ENCODE measurements around the gene RPS6KB2.
"Not testable (repeated sequence)": the region's sequence is repeated elsewhere in the genome, so short reads cannot be mapped to it uniquely, and the experiment has no call there.

RPS6KB2 gene

DNA sequence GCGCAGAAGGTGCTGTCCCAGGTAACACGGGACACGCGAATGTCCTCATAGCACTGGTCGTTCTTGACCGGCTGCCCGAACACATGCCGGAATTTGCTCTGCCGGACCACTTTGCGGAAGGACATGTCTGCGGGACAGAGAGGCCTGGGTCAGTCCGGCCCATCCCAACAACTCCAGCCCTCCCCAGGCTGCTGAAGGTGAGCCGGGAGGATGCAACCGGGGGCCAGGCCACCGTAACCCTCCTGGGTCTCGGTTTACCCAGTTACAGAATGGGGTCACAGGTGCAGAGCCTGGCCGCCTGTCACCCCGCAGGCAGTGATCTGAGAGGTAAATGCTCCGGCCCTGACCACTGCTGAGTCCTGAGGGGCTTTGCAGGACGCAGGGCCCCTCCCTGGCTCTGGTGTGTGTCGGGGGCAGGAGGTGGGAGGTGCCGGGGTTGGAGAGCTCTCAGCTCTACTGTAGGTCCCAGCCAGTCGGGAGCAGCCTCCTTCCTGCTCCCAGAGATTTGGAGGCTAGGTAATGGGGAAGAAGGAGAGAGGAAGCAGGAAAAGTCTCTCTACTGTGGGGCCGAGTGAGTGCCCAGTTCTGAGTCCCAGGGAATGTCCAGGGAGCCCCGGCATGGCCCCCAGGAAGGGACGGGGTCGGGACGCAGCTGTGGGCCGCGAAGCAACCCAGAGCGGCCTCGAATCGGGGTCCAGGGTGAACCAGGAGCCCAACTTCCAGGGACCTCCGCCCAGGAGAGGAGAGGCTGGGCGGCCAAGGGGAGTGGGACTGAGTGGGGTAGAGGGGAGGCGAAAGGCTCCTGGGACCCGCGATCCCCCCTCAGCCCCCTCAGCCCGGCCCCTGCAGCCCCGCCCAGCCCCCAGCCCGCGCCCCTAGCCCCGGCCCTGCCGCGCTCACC is 14.5 kb downstream of the RPS6KB2 start:
- no peak for DNase-seq (ENCODE audit: low spot score)

- no peak for DNase-seq (ENCODE audit: low spot score)
These were observed 17.2 kb downstream of the RPS6KB2 start for GRCh38 chr11:67445515-67445914.

DNA sequence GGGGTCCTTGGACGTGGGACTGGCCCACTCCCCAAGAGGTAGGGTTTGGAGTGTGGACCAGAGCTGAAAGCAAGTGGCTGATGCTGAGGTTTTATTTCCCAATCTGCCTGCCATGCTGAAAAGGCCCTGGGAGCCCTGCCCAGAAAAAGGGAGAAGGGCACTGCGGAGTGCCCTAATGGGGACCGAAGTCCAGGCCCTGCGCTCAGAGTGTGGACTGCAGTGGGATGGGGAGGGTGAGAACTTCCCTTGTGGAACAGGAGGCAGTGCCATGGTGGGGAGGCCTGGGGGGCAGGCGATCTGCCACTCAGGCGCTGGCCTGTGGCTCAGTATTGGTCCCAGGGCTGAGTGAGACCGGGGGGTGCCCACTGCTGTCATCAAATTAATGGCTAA is 19.9 kb downstream of the RPS6KB2 start:
- DNase-seq (ENCODE audit: low spot score): no peak

GRCh38 chr11:67449116-67449844 is 21.0 kb downstream of the RPS6KB2 start:
- DNase-seq (ENCODE audit: low spot score): no peak

DNA sequence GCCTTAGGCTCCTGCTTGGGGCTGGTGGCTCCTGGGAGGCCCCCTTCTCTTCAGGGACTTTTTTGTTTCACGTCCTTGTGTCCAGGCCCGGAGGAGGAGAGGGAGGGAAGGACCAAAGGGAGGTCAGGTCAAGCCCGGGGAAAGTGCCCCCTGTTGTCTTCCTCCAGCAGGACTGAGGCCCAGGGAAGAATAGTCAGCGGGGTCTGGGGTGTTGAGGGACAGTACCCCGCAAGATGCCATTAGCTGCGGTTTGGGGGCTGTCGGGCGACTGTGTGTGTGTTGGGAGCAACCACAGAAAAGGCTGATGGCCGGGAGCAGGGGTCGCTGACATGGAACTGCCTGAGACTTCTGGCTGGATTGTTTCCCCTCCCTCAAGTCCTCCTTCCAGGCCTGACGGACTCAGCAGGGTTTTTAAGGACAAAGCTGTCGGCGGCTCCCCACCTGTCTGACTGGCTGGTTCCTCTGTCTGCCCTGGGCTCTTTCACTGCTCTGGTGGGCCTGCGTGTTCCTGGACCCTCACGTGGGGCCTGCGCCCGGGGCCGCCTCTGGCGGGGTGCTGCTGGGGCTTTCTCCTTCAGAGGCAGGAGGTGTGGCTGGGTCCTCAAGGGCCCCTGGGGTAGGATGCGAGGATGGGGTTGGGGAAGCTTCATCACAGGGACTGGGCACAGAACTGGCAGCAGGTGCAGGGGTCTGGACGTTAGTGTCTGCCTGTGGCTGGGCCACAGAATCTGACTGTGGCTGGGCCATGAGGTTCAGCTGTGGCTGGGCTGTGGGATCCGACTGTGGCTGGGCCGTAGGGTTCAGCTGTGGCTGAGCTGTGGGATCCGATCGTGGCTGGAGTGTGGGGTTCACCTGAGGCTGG is 22.7 kb downstream of the RPS6KB2 start:
- DNase-seq (ENCODE audit: low spot score): no peak

- no peak for DNase-seq (ENCODE audit: low spot score)
These were observed 23.3 kb downstream of the RPS6KB2 start for GRCh38 chr11:67451658-67451976.

- no peak for DNase-seq (ENCODE audit: low spot score)
These were observed 24.1 kb downstream of the RPS6KB2 start, which contains the start of gene GPR152 for GRCh38 chr11:67452141-67452952. GPR152 (minus strand) TSS chr11:67452729; CDS start chr11:67452724, 5 bp downstream.

DNA sequence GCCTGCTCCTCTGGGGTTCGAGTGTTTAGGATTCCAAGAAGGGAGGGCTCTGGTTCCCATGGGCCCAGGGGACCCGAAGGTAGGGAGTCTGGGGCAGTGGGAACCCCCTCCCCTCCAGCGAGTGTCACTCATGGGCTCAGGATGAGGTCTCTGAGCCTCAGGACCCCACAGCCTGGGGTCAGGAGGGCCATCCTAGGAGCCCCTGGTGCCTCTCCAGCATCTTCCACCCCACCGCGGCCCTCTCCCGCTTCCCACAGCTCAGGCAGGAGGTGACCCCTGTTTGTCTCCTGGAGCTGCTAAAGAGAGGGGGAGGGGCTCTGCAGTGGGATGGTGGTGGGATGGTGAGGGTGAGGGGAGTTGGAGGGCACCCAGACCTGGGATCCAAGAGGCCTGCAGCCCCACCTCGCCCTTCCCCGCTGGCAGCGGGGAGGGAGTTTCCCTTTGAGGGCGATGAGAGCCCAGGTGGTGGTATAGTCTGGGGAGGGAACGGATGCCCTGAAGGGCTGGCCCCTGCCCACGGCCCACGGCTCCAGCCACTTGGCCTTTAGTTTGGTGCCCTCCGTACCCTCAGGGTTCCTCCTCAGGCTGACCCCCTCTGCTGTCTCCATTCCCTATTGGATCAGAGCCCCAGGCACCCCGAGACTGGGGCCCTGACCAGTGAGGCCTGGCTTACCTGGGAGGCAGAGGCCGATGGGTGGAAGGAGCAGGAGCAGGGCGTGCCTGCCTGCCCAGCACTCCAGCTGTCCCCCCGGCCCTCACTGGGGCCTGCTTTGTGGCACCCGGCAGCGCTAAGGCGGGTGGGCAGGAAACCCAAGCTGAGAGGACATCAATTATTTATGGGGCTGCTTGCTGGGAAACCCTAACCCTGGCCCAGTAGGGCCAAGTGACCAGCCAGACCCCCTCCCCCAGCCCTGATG is 25.8 kb downstream of the RPS6KB2 start:
- DNase-seq (ENCODE audit: low spot score): no peak

DNA sequence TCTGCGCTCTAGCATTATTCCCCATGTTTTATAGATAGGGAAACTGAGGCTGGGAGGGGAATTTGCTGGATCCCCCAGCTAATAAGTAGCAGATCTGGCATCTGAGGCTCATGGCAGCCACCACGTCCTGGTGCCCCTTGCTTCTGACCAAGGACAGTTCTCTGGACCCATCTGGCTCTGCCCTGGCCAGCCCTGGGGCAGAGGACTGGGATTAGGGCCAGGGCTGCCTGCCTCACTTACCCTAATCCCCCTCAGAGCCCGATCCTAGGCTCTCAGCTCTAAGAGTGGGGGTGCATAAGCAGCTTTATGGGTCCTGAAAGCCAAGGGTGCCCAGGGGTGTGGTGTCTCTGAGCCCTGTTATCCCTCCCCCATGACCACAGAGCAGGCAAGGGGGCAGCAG is 26.8 kb downstream of the RPS6KB2 start, which contains the start of gene CABP4:
CABP4 (plus strand) TSS at position 301 of the 400 bp plus-strand sequence; CDS start at position 371, 70 bp downstream.
- no peak for DNase-seq (ENCODE audit: low spot score)

- no peak for DNase-seq (ENCODE audit: low spot score)
These were observed 27.9 kb downstream of the RPS6KB2 start for GRCh38 chr11:67456068-67456705.

DNA sequence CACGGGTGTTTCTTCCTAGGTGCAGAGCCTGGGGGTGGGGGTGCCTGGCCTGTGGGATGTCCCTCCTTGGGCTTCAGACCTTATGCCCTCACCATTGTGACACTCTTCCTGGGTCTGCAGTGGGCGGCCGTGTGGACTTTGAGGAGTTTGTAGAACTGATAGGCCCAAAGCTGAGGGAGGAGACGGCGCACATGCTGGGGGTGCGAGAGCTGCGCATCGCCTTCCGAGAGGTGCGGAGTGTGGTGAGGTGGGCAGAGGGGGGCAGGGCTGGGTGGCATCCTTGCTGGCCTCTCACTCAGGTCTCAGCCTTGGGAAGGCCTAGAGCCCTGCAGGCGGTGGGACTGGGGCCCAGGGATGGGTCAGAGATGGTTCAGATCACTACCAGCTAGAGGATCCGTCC is 29.2 kb downstream of the RPS6KB2 start:
- DNase-seq (ENCODE audit: low spot score): no peak

- no peak for DNase-seq (ENCODE audit: low spot score)
These were observed 30.0 kb downstream of the RPS6KB2 start for GRCh38 chr11:67458266-67458665.

DNA sequence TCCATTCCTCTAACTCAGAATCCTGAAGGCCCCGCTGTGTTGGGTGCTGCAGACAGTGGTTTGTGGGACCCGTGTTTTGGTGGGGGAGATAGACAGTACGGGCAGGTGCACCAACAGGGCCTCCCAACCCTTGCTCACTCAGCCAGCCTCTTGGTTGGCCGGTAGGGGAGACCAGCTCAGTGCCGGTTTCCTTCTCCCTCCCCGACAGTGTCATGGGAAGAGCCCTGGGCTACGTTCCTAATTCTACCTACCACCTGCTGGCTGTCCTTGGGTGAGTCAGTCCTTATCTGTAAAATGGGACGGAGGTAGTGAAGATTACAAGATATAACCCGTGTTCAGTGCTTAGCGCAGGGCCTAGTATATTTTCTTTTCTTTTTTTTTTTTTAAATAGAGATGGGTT is 34.9 kb downstream of the RPS6KB2 start:
- no peak for DNase-seq (ENCODE audit: low spot score)

DNA sequence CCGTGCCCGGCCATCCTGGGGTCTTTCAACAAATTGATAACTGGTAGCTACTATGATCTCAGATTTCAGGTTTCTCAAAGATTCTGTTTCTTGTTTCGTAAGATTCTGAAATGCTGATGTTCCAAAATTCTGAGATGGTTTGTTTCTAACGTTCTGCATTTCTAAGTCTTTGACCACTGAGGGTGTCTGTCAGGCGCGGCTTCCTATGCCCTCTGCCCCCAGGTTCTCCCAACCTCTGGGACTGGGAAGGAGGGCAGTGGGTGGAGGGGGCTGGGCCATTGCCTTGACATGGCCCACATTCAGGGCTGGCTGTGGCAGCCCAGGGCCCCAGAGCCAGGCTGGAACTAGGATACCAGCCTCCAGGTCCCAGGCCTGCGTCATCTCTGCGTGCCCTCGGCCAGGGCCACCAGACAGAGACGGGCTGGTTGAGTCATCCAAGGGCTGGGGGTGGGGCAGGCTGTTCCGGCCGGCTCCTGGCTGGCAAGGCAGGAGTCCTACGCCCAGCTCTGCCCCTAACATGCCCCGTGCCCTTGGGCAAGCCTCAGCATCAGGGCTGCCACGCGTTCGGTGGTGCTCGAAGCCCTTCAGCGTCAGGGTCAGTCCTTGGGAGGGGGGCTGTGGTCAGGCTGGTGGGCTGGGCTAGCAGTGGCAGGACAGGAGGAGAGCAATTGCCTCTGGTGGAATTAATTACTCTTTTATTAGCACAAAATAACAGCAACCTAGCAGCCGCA is 35.6 kb downstream of the RPS6KB2 start:
- no peak for DNase-seq (ENCODE audit: low spot score)

DNA sequence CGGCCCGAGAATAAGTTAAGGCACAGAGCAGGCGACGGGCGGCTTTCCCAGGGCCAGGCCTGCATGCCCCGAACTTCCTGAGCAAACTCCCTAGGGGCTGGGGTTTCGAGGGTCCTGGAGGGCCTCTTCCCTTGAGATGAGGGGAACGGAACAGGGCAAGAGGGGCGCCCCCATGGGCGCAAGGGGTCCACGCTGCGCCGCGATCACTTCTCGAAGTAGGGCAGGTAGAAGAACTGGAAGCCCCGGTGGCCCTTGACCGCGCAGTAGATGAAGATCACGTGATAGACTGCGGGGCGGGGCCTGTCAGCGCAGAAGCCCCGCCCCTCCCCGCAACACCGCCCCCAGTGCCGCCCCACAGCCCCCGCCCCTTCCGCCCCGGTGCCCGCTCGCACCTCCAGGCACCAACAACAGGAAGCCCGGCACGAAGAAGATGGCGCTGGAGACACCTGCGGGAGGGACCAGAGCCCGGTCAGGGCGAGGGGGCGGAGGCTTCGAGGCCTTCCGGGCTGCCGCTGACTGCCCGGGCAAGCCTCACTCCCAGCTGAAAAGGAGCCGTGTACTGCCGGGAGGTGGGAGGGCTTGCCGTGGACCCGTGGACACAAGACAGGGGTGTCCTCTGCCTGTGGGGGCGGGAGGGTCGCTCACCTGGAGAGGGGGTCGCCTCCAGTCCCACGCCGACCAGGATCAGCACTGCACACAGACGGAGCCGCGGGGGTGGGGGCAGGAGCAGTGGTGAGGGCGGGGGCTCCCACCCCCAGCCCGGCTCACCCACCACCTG is 36.3 kb downstream of the RPS6KB2 start:
- DNase-seq (ENCODE audit: low spot score): peak; percentile 74

DNA sequence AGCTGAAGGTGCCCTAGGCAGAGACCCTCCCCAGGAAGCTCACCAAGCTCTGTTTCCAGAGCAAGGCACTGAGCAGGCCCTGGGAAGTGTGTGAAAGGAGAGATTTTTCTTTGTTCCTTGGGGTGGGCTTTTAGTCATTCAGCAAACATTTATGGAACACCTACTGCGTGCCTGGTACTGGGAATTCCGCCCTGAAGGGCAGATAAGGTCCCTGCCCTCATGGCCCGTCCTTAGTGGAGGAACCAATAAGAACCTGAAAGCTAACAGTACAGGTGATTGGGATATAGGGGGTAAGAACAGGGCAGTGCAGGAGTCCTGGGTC is 36.9 kb downstream of the RPS6KB2 start:
- no peak for DNase-seq (ENCODE audit: low spot score)

- DNase-seq (ENCODE audit: low spot score): not testable (repeated sequence)
These were observed 37.2 kb downstream of the RPS6KB2 start for GRCh38 chr11:67465530-67465929.

- no peak for DNase-seq (ENCODE audit: low spot score)
These were observed 38.1 kb downstream of the RPS6KB2 start for GRCh38 chr11:67466367-67466766.
